T-cell (primary cell): Measurements from ENCODE around the gene ROBO1. TPM values are rescaled to one million over a fixed set of nuclear protein-coding genes. Genes with fewer than 3 reads are reported as not detected.

Experiments used
- ATAC-seq, 4 experiments: fragments of 200-7000 bp in 3 of 4; fragments of 150-1000 bp in 1 of 4; cut with Tn5 transposase; replicated peaks in 1 of 4; 1 replicate in 3 of 4; 2 replicates in 1 of 4; pipeline ENCODE4 v1.10.0; 2021; ENCODE audit warnings: moderate library complexity in 3 of 4, mild to moderate bottlenecking in 2 of 4, moderate number of reproducible peaks in 1 of 4
- CTCF ChIA-PET, 2 donors: fragments of 300-600 bp; sonication (Branson Sonifier 250); formaldehyde crosslinking; loops; one replicate each; lab custom pipeline; 2022; ENCODE audit warnings: antibody characterized with exemption in 2 of 2; lab: Charles Lee
- POLR2A ChIA-PET, 2 donors: fragments of 300-600 bp; sonication (Branson Sonifier 250); formaldehyde crosslinking; loops; one replicate each; lab custom pipeline; 2022; ENCODE audit warnings: antibody characterized with exemption in 2 of 2; lab: Charles Lee
- DNase-seq, 35 experiments: peaks; one replicate each; pipeline versions ENCODE4 v3.0.0 to v3.0.0-alpha.2; 2013 to 2023
- H3K27ac ChIP-seq: one replicate; pipeline ENCODE4 v1.5.1; 2013; ENCODE audit warnings: low read length
- H3K27me3 ChIP-seq, 2 experiments: replicated peaks in 1 of 2; 1 replicate in 1 of 2; 2 replicates in 1 of 2; pipeline versions ENCODE4 v1.6.1 to v1.7.0; 2013; ENCODE audit warnings: low read length in 1 of 2, mixed read lengths in 1 of 2; ENCODE audit not compliant: control insufficient read depth in 2 of 2, insufficient read depth in 2 of 2; ENCODE audit errors: extremely low read depth in 1 of 2
- H3K36me3 ChIP-seq, 2 donors: 1 replicate in 1 of 2; 2 replicates in 1 of 2; pipeline versions ENCODE4 v1.6.1 to v1.7.0; 2013; ENCODE audit warnings: low read length in 1 of 2; ENCODE audit not compliant: control insufficient read depth in 2 of 2, insufficient read depth in 1 of 2; ENCODE audit errors: extremely low read depth in 1 of 2
- H3K4me1 ChIP-seq, 2 experiments: 1 replicate in 1 of 2; 2 replicates in 1 of 2; pipeline versions ENCODE4 v1.6.1 to v1.7.0; 2013; ENCODE audit warnings: low read length in 2 of 2, mixed read lengths in 1 of 2; ENCODE audit not compliant: insufficient read depth in 2 of 2, control insufficient read depth in 1 of 2; ENCODE audit errors: extremely low read depth in 1 of 2
- H3K4me3 ChIP-seq, 2 donors: 1 replicate in 1 of 2; 2 replicates in 1 of 2; pipeline versions ENCODE4 v1.5.1 to v1.7.0; 2013; ENCODE audit warnings: mild to moderate bottlenecking in 2 of 2, low read length in 1 of 2, moderate library complexity in 1 of 2; ENCODE audit not compliant: control insufficient read depth in 1 of 2; ENCODE audit errors: extremely low read depth in 1 of 2
- H3K9me3 ChIP-seq: 2 replicates; pipeline ENCODE4 v1.7.0; 2013
- H3K27ac Mint-ChIP-seq, 2 donors: one replicate each; pipeline ENCODE4 v1.8.0; 2020 to 2021; ENCODE audit warnings: mild to moderate bottlenecking in 2 of 2, mixed read lengths in 2 of 2
- H3K27me3 Mint-ChIP-seq, 2 donors: one replicate each; pipeline ENCODE4 v1.8.0; 2021 to 2022; ENCODE audit warnings: mixed read lengths in 2 of 2
- H3K36me3 Mint-ChIP-seq: one replicate; pipeline ENCODE4 v1.8.0; 2021; ENCODE audit warnings: mixed read lengths
- H3K4me1 Mint-ChIP-seq, 3 donors: one replicate each; pipeline ENCODE4 v1.8.0; 2020 to 2022; ENCODE audit warnings: mixed read lengths in 3 of 3, mild to moderate bottlenecking in 1 of 3
- H3K4me3 Mint-ChIP-seq, 3 donors: one replicate each; pipeline ENCODE4 v1.8.0; 2020 to 2022; ENCODE audit warnings: mild to moderate bottlenecking in 3 of 3, mixed read lengths in 3 of 3, moderate library complexity in 3 of 3
- H3K9me3 Mint-ChIP-seq, 3 donors: one replicate each; pipeline ENCODE4 v1.8.0; 2020 to 2022; ENCODE audit warnings: mixed read lengths in 3 of 3
- WGBS: methylation state at CpG from one replicate; pipeline ENCODE4 v1.1.5; 2013; ENCODE audit warnings: missing lambda C conversion rate; ENCODE audit not compliant: insufficient coverage; 5-methylcytosine and 5-hydroxymethylcytosine counted together
- total RNA-seq, 35 experiments: library from RNA in 6 of 35; stranded (reverse) in 6 of 35; fragments of 120-200 nt in 1 of 35; gene quantifications; one replicate each; pipeline versions ENCODE4 v1.2.1 to v1.2.4 and lab custom pipeline; 2013 to 2026

The ROBO1 gene
- total RNA-seq, 5 donors from 2014 or later (not counting 1 experiment from before 2014, with no cell fraction given), result 0.20 to 2.4 (median 1.7) TPM

DNA sequence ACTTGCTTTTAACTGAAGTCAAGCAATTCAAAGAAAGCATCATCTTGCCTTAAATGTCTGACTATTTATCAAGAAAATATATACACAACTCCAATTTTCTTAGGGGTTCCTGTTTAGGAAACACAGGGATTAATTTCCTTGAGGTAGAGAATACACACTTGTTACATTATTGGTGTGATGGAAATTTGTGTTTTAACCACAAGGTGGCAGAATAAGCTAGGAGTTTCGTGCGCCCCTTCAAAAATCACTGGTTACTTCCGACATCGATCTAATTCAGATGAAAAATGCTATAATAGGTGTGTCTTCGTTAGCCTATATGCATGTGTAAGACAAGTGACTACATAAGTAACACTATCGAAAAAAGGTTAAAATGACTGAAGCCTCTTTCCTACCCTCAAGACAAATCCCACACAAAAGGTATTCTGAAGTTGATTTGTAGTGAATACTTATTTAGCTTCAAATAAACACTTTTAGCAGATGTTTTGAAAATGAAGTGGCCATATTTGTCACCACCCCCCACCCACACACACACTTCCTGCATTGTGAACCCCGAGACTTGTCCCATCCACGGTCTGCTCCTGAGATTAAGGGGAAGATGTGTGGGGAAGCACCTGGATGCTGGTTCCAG lies 246.5 kb downstream of the ROBO1 start:
- CTCF ChIA-PET, result no interaction called here
- peaks cover 0 to 4% (median 0%) of the 10 kb centered on the region in 3 donors for H3K9me3 Mint-ChIP-seq
- no peak overlapping the region for H3K27ac ChIP-seq
- no peak overlapping the region for H3K4me3 ChIP-seq
- H3K27me3 ChIP-seq, result no peaks in the 10 kb centered on the region
- POLR2A ChIA-PET, result no interaction called here
- no peaks in the 10 kb centered on the region for H3K27me3 Mint-ChIP-seq
- DNase-seq, result no peak
- no peak overlapping the region for H3K27ac Mint-ChIP-seq
- H3K4me3 Mint-ChIP-seq, result no peak overlapping the region
- no peaks in the 10 kb centered on the region for H3K4me1 Mint-ChIP-seq
- H3K36me3 Mint-ChIP-seq, result no peaks in the 10 kb centered on the region
- H3K36me3 ChIP-seq, result no peaks in the 10 kb centered on the region
- no peaks in the 10 kb centered on the region for H3K9me3 ChIP-seq
- WGBS, result 0% methylated on average over 3 of the region's 8 CpGs
- H3K4me1 ChIP-seq, result no peaks in the 10 kb centered on the region
- no peak for ATAC-seq

DNA sequence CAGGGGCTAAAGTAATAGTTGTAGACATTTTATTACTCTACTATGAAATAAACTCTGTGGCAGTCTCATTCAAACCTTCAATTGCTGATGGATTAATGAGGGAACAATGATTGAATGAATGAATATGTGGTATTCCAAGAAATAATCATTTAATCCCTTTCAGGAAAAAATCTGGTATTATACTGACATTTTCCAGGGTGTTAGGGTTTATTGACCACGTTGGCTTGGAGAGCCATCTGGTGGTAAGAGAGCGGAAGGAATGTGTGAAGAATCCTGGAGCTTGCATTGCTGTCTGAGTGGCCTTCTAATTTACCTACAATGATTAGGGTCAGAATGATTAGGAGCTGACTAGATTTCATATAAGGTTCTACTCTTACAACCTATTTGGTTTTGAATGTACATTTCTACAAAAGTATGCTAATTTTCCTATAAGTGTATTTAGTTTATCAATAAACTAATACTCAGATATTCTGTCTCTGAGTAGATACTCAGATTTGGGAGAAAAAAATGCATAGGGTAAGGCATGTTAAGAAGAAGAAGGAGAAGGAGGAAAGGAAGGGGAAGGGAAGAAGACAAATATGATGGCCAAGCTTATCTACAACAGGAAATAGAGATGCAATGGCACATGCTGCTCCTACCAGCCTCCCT lies 249.9 kb downstream of the ROBO1 start:
- ChIA-PET POLR2A (no interaction called here), CTCF (no interaction called here)
- ATAC-seq, result no peak
- Histone ChIP-seq H3K4me1 (no peaks in the 10 kb centered on the region), H3K36me3 (no peaks in the 10 kb centered on the region), H3K4me3 (no peak overlapping the region), H3K9me3 (no peaks in the 10 kb centered on the region), H3K27me3 (no peaks in the 10 kb centered on the region), H3K27ac (no peak overlapping the region)
- WGBS, result no CpG with 5 or more reads among the region's 2 CpGs
- no peaks in the 10 kb centered on the region for H3K36me3 Mint-ChIP-seq
- H3K9me3 Mint-ChIP-seq, result peaks cover 0 to 4% (median 0%) of the 10 kb centered on the region in 3 donors
- no peak for DNase-seq
- no peak overlapping the region for H3K4me3 Mint-ChIP-seq
- H3K27ac Mint-ChIP-seq, result no peak overlapping the region
- no peaks in the 10 kb centered on the region for H3K4me1 Mint-ChIP-seq
- no peaks in the 10 kb centered on the region for H3K27me3 Mint-ChIP-seq

DNA sequence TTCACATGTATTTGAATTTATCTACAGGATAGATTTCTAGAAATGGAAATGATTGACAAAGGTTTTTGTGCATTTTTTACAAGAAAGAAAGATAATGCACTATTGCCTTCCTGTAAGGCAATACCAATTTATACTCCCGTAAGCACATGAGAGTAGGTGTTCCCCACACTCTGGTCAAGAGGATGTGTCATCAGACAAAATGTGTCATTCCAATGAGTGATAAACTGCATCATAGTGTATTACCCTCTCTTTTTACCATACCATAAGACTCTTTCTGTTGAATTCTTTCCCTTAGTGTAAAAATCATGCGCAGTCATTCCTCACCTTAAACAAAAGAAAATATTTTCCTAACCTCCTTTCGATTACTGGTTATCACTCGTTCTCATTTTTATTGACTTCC lies 251.0 kb downstream of the ROBO1 start:
- WGBS, result 90% methylated on average over 3 of the region's 4 CpGs
- no peak overlapping the region for H3K27ac Mint-ChIP-seq
- no peak overlapping the region for H3K4me3 Mint-ChIP-seq
- ChIA-PET POLR2A (no interaction called here), CTCF (no interaction called here)
- H3K4me1 Mint-ChIP-seq, result no peaks in the 10 kb centered on the region
- Histone ChIP-seq H3K27ac (no peak overlapping the region), H3K9me3 (no peaks in the 10 kb centered on the region), H3K4me3 (no peak overlapping the region), H3K36me3 (no peaks in the 10 kb centered on the region), H3K27me3 (no peaks in the 10 kb centered on the region), H3K4me1 (no peaks in the 10 kb centered on the region)
- H3K36me3 Mint-ChIP-seq, result no peaks in the 10 kb centered on the region
- DNase-seq (no peak), ATAC-seq (no peak)
- H3K27me3 Mint-ChIP-seq, result no peaks in the 10 kb centered on the region
- peaks cover 0 to 4% (median 2%) of the 10 kb centered on the region in 3 donors for H3K9me3 Mint-ChIP-seq

DNA sequence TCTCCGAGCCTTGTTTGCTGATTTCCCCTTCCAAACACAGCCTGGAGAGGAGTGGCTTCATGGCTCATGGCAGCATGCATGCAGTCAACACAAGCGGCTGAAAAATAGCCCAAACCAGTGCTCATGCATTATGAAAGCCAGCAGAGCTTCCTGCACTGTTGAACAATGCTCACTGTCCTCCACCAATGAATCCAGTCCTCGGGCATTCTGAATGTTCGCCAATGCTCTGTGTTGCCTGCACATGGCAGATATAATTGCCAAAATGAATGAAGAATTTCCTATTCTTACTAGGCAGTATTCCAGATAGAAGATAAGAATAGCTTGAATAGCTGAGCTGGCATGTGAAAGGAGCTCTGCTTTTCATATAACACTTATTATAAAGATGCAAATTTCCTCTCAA lies 252.7 kb downstream of the ROBO1 start:
- Histone ChIP-seq H3K27me3 (no peaks in the 10 kb centered on the region), H3K4me1 (no peaks in the 10 kb centered on the region), H3K36me3 (no peaks in the 10 kb centered on the region), H3K27ac (no peak overlapping the region), H3K9me3 (no peaks in the 10 kb centered on the region), H3K4me3 (no peak overlapping the region)
- Mint-ChIP-seq H3K4me1 (no peaks in the 10 kb centered on the region), H3K4me3 (no peak overlapping the region), H3K9me3 (peaks cover 2 to 5% (median 4%) of the 10 kb centered on the region in 3 donors), H3K27ac (no peak overlapping the region), H3K27me3 (no peaks in the 10 kb centered on the region), H3K36me3 (no peaks in the 10 kb centered on the region)
- CTCF ChIA-PET, result interaction anchor here in 1 of 2 donors (0.7 kb wide), 1 partner anchor 1114 kb away, joined by 3 read pairs; no protein-coding TSS in a partner anchor
- DNase-seq, result no peak
- POLR2A ChIA-PET, result no interaction called here
- ATAC-seq, result no peak
- 56% methylated on average over 2 of the region's 4 CpGs for WGBS

DNA sequence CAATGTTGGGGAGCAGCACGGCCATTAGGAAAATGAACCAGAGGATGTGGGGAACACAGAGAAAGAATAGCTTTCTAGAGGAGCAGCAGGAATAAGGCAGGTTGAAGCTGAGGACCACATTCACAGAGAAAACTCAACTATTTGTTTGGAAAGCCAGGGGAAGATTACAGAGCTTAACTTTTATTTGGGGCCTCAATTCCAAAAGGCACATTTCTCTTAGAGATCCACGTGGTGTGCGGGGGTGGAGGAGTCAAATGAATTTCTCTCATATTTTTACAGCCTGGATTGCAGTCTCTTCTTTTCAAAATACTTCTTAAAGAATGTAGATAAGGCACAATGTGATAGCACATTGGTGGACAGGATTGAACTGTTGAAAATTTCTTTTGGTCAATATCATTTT lies 253.7 kb downstream of the ROBO1 start:
- no peaks in the 10 kb centered on the region for H3K9me3 ChIP-seq
- WGBS, result no CpG with 5 or more reads among the region's 3 CpGs
- H3K27me3 ChIP-seq, result no peaks in the 10 kb centered on the region
- no peaks in the 10 kb centered on the region for H3K27me3 Mint-ChIP-seq
- DNase-seq, result no peak
- H3K27ac Mint-ChIP-seq, result no peak overlapping the region
- ChIA-PET POLR2A (no interaction called here), CTCF (no interaction called here)
- no peaks in the 10 kb centered on the region for H3K4me1 Mint-ChIP-seq
- no peak overlapping the region for H3K4me3 ChIP-seq
- no peak overlapping the region for H3K27ac ChIP-seq
- no peaks in the 10 kb centered on the region for H3K4me1 ChIP-seq
- peaks cover 2 to 12% (median 4%) of the 10 kb centered on the region in 3 donors for H3K9me3 Mint-ChIP-seq
- no peaks in the 10 kb centered on the region for H3K36me3 ChIP-seq
- ATAC-seq, result no peak
- H3K36me3 Mint-ChIP-seq, result no peaks in the 10 kb centered on the region
- H3K4me3 Mint-ChIP-seq, result no peak overlapping the region

DNA sequence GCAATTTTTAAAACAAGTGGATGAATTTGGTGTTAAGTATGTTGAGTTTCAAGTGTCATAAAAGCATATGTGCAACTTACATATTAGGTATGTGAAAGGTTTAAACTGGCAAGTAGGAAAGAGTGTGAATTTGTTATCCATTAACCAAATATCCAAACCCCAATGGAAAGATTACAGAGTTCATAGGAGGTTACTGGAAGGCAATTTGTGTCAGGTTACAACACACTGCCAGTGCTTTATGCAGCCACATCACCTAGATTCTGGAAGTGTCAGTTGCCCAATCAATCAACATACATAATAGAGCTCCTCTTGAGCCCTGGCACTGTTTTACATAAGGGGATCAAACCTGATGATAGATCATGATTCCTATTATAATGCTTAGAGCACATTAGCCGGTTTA lies 261.0 kb downstream of the ROBO1 start:
- no peak for ATAC-seq
- CTCF ChIA-PET, result no interaction called here
- Mint-ChIP-seq H3K36me3 (no peaks in the 10 kb centered on the region), H3K27ac (no peak overlapping the region), H3K4me3 (no peak overlapping the region), H3K4me1 (no peaks in the 10 kb centered on the region), H3K9me3 (peaks cover 4 to 24% (median 16%) of the 10 kb centered on the region in 3 donors), H3K27me3 (no peaks in the 10 kb centered on the region)
- H3K9me3 ChIP-seq, result no peaks in the 10 kb centered on the region
- no CpG with 5 or more reads among the region's 1 CpG for WGBS
- no peak overlapping the region for H3K27ac ChIP-seq
- POLR2A ChIA-PET, result no interaction called here
- no peaks in the 10 kb centered on the region for H3K36me3 ChIP-seq
- no peaks in the 10 kb centered on the region for H3K4me1 ChIP-seq
- H3K27me3 ChIP-seq, result no peaks in the 10 kb centered on the region
- H3K4me3 ChIP-seq, result no peak overlapping the region
- DNase-seq, result no peak
